HL-60/S4 treated with retinoic acid at 250 ng/mL for 4 days and 3 days (cell line): ENCODE data around the gene HOXB4.

Source experiments
- in situ Hi-C: fragments of 300-500 bp; cut with MboI; formaldehyde crosslinking; loops from 2 replicates; pipeline ENCODE4 v1.7.0; 2022; ENCODE audit warnings: low sequenced_read_pairs

The HOXB4 gene

DNA sequence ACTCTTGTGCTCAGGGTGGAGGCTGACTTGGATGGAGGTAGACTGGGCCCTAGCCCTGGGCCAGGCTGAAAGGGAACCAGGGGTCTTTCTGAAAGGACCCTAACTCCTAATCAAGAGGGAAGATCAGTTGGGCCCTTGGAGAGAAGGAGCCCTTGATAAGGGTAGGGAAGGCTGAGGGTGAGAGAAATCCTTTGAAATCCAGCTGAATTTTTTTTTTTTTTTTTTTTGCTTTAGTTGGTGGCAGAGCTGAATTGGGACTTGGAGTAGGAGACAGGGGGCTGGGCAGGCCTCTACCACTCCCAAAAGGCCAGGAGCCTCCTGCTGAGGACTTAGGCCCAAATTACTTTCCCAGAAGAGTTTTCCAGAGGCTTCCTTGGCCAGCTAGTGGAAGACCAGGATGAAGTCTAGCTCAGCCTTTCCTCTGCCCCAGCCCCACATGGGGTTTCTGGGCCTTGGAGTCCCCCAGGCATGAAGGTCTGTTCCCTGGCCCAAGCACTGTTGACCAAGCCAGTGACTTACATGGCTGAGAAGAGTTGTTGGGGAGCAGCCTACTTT is 12.5 kb upstream of the HOXB4 start:
- in situ Hi-C loops: no loop called here

DNA sequence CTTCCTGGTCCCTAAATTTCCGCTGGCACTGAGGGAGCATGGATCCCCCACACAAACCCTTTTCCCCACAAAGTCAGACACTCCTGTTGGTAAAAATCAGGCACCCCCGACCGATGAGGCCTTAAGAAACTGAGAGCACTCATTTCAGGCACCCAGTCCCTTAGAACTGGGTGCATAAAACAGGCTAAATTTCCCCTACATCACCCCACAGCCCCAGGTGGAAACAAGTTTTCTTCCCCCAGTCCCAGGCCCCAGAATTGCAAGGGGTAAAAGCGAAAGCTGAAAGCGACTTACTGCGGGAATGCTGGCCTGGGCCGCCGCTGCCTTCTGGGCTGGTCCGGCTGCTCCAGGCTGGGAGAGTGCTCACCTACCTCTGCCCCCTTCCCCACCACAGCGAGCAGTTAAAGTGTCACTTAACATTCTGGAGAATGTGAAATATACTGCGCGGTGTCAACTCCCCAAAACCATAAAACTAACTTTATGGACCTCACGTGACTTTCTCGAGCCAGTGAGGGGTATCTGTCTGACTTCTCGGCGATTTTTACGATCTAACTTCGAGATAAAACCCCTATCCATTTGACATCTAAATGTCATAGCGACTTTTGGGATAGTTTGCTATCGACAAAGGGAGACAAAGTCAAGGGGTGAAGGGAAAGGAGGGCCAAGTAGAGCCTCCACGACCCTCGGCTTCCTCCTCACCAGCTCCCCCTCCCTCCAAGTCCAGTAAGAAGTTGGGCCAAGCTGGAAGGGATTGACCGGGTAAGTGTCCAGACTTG is 11.9 kb upstream of the HOXB4 start, which contains the start of gene HOXB3:
HOXB3 (minus strand) TSS at position 411 of the 776 bp plus-strand sequence. CDS start 37,767 bp downstream, outside the sequence.
- in situ Hi-C loops: no loop called here

DNA sequence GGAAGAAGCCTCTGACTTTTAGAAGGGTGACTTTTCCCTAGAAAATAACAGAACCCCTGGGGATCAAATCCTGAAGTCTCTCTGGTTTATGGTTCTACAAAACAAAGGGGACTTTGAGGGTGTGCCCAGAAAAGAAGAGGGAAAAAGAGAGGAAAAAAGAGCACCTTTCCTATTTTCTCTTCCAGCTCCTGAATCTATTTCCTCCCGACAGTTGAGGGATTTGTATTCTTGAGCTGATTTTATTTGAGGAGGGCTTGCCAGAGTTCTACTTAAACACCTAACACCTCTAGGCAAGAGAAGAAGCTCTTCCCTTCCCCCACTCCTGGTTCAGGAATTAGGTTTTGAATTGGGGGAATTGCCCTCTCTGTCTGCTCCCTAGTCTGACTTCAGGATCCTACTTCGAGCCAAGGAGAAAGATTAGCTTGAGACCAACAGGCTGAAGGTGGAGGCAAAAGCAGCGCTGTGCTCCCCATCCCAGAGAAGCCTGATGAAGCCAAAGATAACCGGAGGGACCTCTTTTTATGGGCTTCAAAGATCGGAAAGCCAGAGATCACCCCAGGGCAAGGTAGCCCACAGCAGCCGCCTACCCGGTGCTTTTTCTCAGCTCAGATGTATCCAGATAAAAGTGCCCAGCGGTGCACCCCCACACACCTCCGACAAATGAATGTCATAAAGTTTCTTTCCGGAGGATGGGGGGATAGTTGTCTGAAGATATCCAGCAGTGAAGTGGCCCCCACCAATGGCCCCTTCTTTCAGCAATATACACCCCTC is 11.1 kb upstream of the HOXB4 start:
- in situ Hi-C loops: no loop called here

DNA sequence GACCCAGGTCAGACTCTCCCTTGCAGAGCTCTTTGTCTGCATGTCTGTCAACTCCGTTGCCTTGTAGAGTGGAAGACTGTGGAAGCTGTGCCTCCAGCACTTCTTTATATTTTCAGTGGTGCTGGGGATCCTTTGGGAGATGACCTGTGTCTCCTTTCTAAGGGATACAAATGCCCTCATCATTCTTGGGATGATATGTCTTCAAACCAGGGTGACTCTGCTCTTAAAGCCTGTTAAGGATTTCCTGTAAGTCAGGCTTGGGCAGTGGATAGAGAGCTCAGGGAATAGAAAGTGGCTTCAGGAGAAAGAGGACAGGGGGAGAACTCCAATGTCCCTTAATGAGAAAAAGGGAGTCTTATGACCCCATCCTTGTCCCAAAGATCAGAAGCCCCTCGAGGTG is 10.4 kb upstream of the HOXB4 start:
- in situ Hi-C loops: no loop called here

DNA sequence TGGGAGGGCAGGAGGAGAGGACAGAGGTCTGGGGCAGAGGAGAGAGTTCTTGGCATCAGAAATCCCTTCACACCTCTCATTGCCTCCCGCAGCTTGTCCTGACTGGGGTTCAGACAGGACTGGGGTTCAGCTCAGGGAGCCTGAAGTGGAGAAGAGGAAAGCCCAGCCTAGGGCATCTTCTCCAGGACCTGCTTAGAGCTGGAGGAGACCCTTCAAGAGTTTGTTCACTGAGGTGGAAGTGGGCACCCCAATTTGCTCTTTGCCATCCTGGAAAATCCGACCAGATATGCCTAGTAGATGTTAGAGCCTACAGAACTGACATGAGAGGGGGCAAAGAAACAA is 9.9 kb upstream of the HOXB4 start:
- in situ Hi-C loops: no loop called here

DNA sequence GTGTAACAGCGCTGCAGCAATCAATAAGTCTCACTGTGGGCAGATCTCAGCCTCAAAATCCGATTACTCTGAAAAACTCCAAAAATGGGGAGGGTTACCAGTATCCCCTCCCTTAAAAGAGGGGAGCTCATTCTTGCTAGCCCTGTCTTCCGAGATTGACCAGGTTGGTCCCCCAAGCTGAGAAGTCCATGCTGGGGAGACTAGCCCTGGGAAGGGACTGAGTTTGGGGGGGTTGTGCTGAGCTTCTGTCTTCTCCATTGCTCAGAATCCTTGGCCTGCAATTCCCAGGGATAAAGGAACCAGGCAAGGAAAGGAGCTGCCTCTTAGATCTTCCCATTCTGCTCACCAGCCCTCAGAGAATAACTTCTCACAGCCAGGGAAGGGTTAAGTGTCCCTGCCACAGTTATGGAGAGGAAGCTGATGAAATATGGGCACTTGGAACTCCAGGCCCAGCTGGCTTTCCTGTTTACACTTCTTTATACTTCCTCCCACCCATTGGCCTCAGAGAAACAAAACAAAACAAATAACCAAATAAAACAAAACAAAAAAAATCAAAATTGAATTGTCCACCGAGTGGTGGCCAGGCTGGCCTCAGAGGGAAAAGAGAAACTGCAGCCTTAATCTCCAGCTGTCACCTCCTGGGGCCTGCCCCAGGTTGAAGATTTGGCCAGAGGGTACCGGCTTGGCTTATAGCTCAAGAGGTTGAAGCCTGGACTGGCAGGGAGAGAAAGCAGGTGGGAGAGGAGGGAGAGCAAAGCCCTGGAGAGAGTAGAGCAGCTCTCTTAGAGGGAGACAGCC is 9.3 kb upstream of the HOXB4 start:
- in situ Hi-C loops: no loop called here

DNA sequence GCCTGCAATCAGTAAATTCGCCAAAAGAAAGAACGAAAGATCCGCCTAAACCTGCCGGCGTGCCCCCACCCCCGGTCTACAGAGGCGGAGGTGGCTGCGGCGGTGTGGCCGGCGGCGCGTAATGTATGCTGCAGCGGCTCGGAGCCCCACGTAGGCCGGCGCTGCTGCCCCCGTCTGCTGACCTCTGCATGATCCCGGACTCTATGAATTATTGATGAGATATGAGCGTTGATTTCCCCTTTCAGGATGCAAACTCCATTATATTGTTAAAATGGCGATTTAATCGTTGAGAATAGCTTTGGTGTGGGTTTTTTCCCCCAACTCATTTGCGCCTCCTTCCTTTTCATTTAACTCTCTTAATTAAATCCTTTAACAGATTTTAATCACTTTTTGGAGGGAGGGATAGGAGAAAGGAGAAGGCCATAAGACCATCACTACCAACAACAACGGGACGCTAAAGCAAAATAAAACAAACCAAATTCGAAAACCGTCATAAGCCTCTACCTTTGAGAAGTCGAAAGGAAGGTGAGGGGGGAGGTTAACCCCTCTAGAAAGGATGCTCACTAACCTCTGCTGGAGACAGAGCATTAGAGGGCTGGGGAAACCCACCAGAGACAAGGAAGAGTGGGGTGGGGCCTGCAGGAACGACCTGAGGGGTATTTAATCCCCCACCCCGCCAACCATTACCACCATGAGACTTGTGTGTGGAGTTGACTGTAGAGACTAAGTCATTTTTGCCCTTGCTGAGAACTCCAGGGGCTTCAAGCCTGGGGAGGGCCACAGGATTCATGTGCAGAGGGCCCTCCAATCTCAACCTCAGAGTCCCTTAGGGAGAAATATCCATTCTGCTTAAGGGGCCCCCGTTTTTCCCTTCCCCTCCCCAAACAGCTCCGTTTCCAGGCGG is 8.5 kb upstream of the HOXB4 start:
- in situ Hi-C loops: no loop called here

DNA sequence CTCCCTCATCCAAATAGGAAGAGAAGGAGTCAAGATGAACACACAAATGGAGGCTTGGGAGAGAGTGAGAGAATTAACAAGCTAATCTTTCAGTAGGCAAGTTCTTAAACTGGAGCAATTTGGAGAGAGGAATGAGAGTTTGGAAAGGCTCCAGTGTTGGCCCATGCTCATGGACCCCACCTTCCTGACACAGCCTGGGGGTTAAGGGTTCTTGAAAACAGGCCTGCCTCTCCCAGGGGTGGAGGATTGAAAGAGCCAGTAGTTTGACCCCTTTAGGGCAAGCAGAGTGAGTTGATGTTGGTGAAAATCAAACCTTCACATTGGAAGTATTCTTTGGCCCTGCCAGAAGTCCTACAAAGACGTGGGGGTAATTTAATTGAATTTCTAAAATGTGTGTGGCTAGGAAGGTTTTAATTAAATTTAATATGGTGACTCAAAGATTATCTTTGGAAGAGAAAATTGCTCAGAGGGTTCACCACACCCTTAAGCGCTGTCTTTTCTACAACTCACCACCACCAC is 6.1 kb upstream of the HOXB4 start:
- in situ Hi-C loops: no loop called here

DNA sequence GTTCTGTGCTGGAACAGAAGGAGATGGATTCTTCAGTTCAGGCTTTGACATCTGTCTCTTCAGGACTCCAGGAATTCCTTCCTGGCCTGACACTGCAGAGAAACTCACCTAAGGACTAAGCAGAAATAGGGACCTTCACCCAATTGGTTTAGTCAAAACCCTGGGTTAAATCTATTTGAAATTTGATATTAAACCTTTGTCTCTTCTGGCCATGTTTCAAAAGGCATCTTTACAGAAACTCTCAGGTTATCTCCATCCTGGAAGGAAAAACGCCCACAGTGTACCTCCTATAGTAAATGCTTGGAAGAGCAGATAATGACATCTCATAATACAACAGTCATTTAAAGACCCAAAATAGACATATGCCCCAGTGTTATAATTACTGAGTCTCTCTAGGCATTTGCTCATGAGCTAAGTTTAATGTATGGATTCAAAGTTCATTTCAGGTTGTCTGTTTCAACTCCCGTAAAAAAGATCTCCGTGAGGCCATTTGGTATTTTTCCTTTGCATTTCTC is 5.6 kb upstream of the HOXB4 start:
- in situ Hi-C loops: no loop called here

DNA sequence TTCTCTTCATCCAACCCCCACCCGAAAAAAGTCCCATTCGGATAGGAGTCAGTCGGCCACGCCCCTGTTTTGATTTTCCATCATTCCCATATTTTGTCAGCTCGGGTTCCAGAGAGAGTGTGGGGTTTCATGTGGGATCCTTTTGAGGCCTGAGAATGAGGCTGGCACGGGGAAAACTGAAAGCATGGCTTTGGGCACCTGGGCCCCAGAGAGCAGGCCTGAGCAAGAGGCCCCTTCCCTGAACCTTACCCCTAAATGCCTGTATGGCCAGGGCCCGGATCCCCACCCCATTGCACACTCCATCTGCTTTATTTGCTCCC is 4.6 kb upstream of the HOXB4 start:
- in situ Hi-C loops: no loop called here

DNA sequence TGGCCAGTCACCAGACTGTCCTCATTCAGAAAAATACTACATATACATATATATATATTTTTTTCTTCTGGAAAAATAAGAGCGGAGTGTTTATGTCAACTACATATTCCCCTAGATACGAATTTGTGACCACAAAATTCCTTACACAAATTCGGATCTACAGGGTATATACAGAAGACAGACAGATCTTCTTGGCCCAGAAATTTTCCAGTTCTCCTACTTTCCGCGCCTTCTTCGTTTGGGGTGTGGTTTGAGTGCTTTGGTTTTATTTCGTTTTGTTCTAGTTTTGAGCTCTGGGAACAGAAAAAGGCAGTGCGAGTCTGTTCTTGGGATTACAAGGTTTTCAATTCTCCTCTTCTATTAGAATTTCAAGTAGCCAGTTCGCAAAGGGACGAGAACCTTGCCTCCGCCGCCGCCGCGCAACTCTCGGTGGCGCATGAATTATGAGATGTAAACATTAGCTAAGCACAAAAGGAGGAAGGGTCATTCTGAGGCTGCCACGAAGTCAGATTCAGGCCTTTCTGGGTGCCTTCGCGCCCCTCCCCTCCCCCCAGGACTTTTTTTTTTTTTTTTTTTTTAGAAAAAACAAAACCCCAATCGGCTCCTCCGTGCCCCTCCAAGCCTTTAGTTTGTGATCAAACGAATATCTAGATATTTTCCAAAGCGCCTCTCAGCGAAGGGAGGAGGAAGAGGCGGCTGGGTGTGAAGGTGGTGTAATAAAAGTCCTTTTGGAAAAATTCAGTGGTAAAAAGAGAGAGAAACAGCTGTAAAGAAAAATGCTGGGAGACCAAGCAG is 1.8 kb upstream of the HOXB4 start:
- in situ Hi-C loops: no loop called here

DNA sequence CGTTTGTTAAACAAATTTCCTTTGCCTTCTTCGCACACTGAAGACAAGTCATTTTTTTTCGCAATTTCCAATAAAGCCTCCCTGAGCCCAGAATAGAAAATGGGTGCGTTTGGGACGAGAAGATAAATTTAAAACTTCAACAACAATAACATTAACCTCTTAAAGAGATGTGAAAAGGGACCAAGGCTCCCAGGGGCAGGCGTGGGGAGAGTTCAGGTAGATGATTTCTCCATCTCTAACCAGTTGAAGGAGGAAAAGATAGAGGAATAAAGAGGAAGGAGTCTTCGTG is 1.3 kb upstream of the HOXB4 start:
- in situ Hi-C loops: no loop called here

DNA sequence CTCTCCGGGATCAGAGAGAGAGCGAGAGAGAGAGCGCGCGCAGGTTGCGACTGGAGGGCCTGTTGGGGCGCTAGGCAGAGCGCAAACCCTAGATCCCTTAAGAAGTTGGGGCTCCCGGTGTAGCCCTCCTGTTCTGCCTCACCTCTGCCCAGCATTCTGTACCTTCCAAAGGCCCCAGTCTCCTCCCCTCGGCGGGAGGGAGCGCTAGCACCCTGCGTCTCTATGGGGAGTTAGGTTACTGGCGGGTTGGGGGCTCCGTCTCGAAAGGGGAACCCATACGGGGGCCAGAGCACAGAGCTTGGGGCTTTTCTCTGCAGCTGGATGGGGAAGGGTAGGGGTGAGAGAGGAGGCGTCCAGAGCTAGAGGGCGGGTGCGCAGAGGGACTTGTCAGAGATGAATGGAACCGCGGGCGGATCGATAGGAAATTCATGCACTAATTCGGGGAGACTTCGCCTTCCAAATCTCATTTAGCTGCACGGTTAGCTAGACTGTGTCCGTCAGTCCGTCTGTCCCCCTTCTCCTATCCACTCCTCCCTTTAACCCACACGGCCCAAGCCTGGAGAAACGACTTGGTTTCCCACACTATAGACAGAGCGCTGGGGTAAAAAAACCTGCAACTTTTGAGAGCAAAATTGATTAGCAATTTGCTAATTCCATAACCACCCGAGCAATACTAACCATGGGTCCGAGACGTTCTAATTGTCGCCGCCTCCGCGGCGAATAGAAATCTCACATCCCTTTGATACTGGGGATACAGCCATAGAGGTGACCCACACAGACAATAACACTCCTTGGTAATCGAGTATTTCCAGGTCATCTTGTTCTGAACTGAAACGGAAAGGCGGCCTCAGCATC is 693 bp upstream of the HOXB4 start:
- in situ Hi-C loops: no loop called here

DNA sequence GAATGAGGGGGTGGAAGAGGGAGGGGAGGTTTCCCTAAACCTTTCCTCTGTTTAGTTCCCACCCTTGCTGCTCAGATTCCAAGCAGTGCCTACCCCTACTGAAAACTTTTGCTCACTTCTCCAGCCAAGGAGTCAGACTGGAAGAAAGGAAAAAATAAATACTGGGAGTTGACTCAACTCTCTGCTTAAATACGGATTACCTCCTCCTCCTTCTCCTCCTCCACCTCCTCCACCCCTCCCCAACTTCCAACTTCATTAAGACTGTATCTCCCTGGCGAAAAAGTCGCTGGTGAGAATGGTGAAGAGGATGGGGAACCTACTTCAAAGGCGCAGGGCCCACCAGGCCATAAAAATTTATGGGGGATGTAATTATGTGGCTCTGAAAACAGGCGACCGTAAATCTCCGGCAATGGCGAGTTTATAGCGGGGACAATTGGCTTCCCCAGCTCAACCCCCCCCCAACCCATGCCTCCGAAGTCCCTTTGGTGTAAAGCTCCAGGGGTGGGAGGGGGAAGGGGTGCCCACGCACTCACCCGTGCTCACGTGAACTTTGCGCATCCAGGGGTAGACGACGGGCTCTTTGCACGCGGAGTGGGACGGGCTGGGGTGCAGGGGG is 712 bp downstream of the HOXB4 start:
- in situ Hi-C loops: no loop called here

DNA sequence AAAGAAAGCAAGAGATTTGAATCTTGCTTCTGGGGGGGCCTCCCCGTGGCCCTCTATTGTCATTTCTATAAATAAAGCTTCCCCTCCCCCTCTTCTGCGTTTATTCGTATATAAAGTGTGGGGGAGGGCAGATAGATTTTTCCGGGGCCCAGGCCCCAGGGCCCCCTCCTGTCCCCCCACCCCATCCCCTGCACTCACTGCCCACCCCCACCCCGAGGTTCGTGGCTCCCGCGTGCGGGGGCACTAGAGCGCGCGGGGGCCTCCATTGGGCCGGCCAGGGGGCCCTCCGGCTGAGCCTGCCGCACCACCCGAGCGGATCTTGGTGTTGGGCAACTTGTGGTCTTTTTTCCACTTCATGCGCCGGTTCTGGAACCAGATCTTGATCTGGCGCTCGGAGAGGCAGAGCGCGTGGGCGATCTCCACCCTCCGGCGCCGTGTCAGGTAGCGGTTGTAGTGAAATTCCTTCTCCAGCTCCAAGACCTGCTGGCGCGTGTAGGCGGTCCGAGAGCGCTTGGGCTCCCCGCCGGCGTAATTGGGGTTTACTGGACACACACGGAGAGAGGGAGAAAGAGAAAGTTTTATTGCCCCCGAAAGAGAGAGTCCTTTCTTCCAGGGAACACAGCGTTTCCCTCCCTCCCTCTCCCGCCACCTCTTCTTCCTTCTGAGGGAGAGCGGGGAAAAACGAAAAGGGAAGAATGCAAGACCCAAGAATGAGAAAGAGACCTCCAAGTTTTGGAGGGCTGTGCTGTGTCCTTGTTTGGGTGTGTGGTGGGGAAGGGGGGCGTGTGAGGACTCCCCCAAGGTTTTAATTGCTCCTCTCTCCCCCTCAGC is 1.5 kb downstream of the HOXB4 start:
- in situ Hi-C loops: no loop called here

DNA sequence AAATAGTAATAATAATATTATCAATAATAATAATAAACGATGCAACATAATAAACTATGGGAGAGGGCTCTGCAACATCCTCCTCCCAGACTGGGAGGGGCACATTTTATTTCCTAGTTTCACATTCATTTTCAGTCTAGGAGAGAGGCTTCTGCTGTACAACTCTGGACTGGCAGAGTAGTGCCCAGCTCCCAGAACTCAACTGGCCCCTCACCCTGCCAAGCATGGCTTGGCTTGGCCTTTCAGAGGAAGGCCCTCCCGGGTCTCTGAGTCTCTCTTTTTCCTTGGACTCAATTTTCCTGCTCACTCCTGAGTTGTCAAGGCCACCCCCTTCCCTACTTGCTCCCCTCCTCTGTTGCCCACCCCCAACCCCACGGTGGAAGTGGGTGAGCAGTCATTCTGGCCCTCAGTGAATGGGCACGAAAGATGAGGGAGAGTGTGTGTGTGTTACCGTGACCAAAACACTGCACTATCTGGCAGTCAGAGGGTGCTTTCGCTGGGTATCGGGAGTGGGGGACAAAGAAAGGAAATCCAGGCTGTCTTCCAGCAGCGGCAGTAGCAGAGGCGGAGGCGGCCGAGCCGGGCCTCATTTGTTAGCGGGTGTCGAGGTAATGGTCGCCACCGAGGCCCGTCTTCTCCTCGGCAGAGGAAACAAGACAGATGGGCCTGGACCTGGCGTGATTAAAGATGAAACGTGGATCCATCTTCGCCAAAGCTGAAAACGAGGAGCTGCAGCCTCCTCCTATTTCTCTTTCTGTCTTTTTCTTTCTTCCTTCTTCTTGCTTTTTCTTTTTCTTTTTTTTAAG is 2.3 kb downstream of the HOXB4 start:
- in situ Hi-C loops: no loop called here
